ENCODE results near the gene TMCC1. TPM values are rescaled to one million over a fixed set of nuclear protein-coding genes. Genes with fewer than 3 reads are reported as not detected.

The TMCC1 gene
- total and polyA plus RNA-seq, 2 donors (not counting 3 experiments of a cell fraction or from before 2014, with no cell fraction given): 17.4 to 38.4 TPM

DNA sequence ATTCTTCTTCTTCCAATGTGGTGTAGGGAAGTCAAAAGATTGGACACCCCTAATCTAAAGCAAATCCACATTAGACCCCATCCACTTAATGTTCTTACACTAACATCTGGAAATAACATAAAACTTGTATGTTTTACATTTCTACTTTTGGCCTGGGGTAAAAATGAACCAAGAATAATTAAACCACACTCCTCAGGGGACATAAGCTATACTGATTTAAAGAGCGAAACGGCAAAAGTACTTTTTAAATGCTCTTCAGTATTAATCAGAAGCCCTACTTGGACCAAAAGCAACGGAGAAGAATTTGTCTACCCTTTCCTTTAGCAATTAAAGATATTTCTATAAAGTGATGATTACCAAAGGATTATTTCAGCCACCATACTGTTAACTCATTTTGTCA, 123.9 kb downstream of the TMCC1 start:
- no peaks in the 10 kb centered on the region for H3K9me3 ChIP-seq (replicated peaks; ENCODE audit: control insufficient read depth, insufficient read depth, low read length)
- no TSS peak for BruUV-seq (replicated peaks)
- no peaks in the 10 kb centered on the region for H3K4me1 ChIP-seq (ENCODE audit: control insufficient read depth, extremely low read depth, insufficient read depth, low read length)
- dilution Hi-C loops (cut with MboI; ENCODE audit: extremely low pct_ligation_motif_present, low sequenced_read_pairs): no loop called here
- no peak overlapping the region for H3K4me3 ChIP-seq (replicated peaks in 1 of 3; ENCODE audit: insufficient read depth in 1 of 3, low read depth in 1 of 3, low read length in 3 of 3)
- FAIRE-seq (no peak), DNase-seq (ENCODE audit: low read depth, low spot score) (no peak)
- H3K36me3 ChIP-seq (ENCODE audit: control insufficient read depth in 2 of 2, extremely low read depth in 1 of 2, insufficient read depth in 2 of 2, low read length in 2 of 2): no peaks in the 10 kb centered on the region
- TF ChIP-seq MYC (IDR thresholded peaks at IDR 0.05; ENCODE audit: low read depth, low read length): no peak
- TF ChIP-seq GATA2 (IDR thresholded peaks at IDR 0.05; ENCODE audit: insufficient read depth, insufficient read length, low read depth, low read length): no peak
- TF ChIP-seq POLR2A (IDR thresholded peaks at IDR 0.05; ENCODE audit: low read depth, low read length): no peak
- no peak for TF ChIP-seq POLR2AphosphoS5 (IDR thresholded peaks at IDR 0.05; ENCODE audit: insufficient read depth, low read depth, low read length)
- ChIA-PET CTCF (no interaction called here), POLR2A (no interaction called here)
- no peak overlapping the region for H3K4me2 ChIP-seq (ENCODE audit: insufficient read depth, low read length)
- intact Hi-C loops (cut with micrococcal nuclease): no loop called here
- no peaks in the 10 kb centered on the region for H3K27me3 ChIP-seq (ENCODE audit: control insufficient read depth in 2 of 2, insufficient read depth in 2 of 2, low read length in 2 of 2)
- peaks cover 4% of the 10 kb centered on the region for H3K79me2 ChIP-seq (ENCODE audit: control insufficient read depth, insufficient read depth, low read length)
- H3K9me1 ChIP-seq (replicated peaks; ENCODE audit: control insufficient read depth, extremely low read depth, insufficient read depth, low read length): no peaks in the 10 kb centered on the region
- H3K27ac ChIP-seq (ENCODE audit: insufficient read depth, low read depth, low read length): no peak overlapping the region
- H4K20me1 ChIP-seq (replicated peaks; ENCODE audit: control insufficient read depth, extremely low read depth, insufficient read depth, low read length): peaks cover 5% of the 10 kb centered on the region
- no peak overlapping the region for H2AFZ ChIP-seq (ENCODE audit: low read depth, low read length)
- no peak overlapping the region for H3K9ac ChIP-seq (replicated peaks; ENCODE audit: extremely low read depth, insufficient read depth, low read length)

DNA sequence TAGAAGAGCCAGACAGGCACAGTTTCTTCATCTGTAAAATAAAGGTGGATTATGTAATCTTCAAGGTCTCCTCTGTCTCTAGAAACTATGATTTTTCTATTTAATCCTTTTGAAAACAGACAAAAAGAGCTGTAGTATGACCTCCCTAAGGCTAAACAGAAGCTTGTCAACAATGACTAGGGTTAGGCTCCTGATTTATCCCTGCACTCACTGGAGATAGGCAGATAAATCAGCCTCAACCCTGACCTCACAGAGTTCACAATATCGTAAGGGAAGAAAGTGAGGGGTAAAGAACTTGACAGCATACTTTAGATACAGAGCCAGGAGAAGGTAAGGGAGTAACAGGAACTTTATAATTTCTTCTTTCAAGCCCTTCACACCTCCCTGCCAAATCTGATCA, 124.8 kb downstream of the TMCC1 start:
- intact Hi-C loops (cut with micrococcal nuclease) (no loop called here), dilution Hi-C loops (cut with MboI; ENCODE audit: extremely low pct_ligation_motif_present, low sequenced_read_pairs) (no loop called here)
- no peak overlapping the region for H3K9ac ChIP-seq (replicated peaks; ENCODE audit: extremely low read depth, insufficient read depth, low read length)
- POLR2A ChIA-PET: no interaction called here
- H3K27ac ChIP-seq (ENCODE audit: insufficient read depth, low read depth, low read length): no peak overlapping the region
- TF ChIP-seq, protein P1, sequence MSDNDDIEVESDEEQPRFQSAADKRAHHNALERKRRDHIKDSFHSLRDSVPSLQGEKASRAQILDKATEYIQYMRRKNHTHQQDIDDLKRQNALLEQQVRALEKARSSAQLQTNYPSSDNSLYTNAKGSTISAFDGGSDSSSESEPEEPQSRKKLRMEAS (IDR thresholded peaks at IDR 0.05; ENCODE audit: insufficient read depth, insufficient read length): no peak
- TF ChIP-seq FOS (IDR thresholded peaks at IDR 0.05; ENCODE audit: borderline replicate concordance, insufficient read depth, low read length): no peak
- TF ChIP-seq, protein P2, sequence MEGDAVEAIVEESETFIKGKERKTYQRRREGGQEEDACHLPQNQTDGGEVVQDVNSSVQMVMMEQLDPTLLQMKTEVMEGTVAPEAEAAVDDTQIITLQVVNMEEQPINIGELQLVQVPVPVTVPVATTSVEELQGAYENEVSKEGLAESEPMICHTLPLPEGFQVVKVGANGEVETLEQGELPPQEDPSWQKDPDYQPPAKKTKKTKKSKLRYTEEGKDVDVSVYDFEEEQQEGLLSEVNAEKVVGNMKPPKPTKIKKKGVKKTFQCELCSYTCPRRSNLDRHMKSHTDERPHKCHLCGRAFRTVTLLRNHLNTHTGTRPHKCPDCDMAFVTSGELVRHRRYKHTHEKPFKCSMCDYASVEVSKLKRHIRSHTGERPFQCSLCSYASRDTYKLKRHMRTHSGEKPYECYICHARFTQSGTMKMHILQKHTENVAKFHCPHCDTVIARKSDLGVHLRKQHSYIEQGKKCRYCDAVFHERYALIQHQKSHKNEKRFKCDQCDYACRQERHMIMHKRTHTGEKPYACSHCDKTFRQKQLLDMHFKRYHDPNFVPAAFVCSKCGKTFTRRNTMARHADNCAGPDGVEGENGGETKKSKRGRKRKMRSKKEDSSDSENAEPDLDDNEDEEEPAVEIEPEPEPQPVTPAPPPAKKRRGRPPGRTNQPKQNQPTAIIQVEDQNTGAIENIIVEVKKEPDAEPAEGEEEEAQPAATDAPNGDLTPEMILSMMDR (IDR thresholded peaks at IDR 0.05; ENCODE audit: extremely low read depth in 1 of 2, insufficient read depth in 1 of 2, low read depth in 1 of 2, low read length in 2 of 2): no peak
- TF ChIP-seq EZH2 (IDR thresholded peaks at IDR 0.05; ENCODE audit: borderline replicate concordance, low read depth, low read length, severe bottlenecking): no peak
- TF ChIP-seq POLR2A (IDR thresholded peaks at IDR 0.05; ENCODE audit: low read depth, low read length): no peak
- TF ChIP-seq POLR2AphosphoS5 (IDR thresholded peaks at IDR 0.05; ENCODE audit: insufficient read depth, low read depth, low read length): no peak
- TF ChIP-seq GATA2 (IDR thresholded peaks at IDR 0.05; ENCODE audit: insufficient read depth, insufficient read length, low read depth, low read length): no peak
- no peak for TF ChIP-seq MYC (IDR thresholded peaks at IDR 0.05; ENCODE audit: low read depth, low read length)
- TF ChIP-seq JUN (IDR thresholded peaks at IDR 0.05; ENCODE audit: borderline replicate concordance, insufficient read depth, insufficient read length, low read depth): no peak
- H3K9me1 ChIP-seq (replicated peaks; ENCODE audit: control insufficient read depth, extremely low read depth, insufficient read depth, low read length): no peaks in the 10 kb centered on the region
- no peak overlapping the region for H3K4me2 ChIP-seq (ENCODE audit: insufficient read depth, low read length)
- no peaks in the 10 kb centered on the region for H3K27me3 ChIP-seq (ENCODE audit: control insufficient read depth in 2 of 2, insufficient read depth in 2 of 2, low read length in 2 of 2)
- H3K9me3 ChIP-seq (replicated peaks; ENCODE audit: control insufficient read depth, insufficient read depth, low read length): no peaks in the 10 kb centered on the region
- H3K4me3 ChIP-seq (replicated peaks in 1 of 3; ENCODE audit: insufficient read depth in 1 of 3, low read depth in 1 of 3, low read length in 3 of 3): no peak overlapping the region
- H3K36me3 ChIP-seq (ENCODE audit: control insufficient read depth in 2 of 2, extremely low read depth in 1 of 2, insufficient read depth in 2 of 2, low read length in 2 of 2): no peaks in the 10 kb centered on the region
- FAIRE-seq (no peak), DNase-seq (ENCODE audit: low read depth, low spot score) (no peak)
- no peaks in the 10 kb centered on the region for H3K4me1 ChIP-seq (ENCODE audit: control insufficient read depth, extremely low read depth, insufficient read depth, low read length)
- no peak overlapping the region for H2AFZ ChIP-seq (ENCODE audit: low read depth, low read length)
- peaks cover 4% of the 10 kb centered on the region for H3K79me2 ChIP-seq (ENCODE audit: control insufficient read depth, insufficient read depth, low read length)
- CTCF ChIA-PET: interaction anchor here (0.6 kb wide), 1 partner anchor 58 kb away, joined by 3 read pairs; no protein-coding TSS in a partner anchor
- BruUV-seq (replicated peaks): no TSS peak
- peaks cover 5% of the 10 kb centered on the region for H4K20me1 ChIP-seq (replicated peaks; ENCODE audit: control insufficient read depth, extremely low read depth, insufficient read depth, low read length)
